ENCODE measurements around the gene KRT25. TPM values are rescaled to one million over a fixed set of nuclear protein-coding genes. Genes with fewer than 3 reads are reported as not detected.

Gene KRT25
- total RNA-seq, 1 donor from 2014 or later: not detected

Other genes with a start within 250 kb of the KRT25 start
- 0.32 and 0.33 TPM in 2 replicates for gene CCR7, start 189.9 kb downstream of the KRT25 start, total RNA-seq
- 205 and 240 TPM in 2 replicates for gene SMARCE1, start 107.5 kb downstream of the KRT25 start, total RNA-seq
- gene KRT222, start 90.2 kb downstream of the KRT25 start, total RNA-seq: 0.23 TPM in 1 of 2 replicates, not detected in the other
- not detected in 2 replicates for gene KRT24, start 51.6 kb downstream of the KRT25 start, total RNA-seq
- gene KRT26, start 16.9 kb upstream of the KRT25 start, total RNA-seq: not detected in 2 replicates
- not detected in 2 replicates for gene KRT27, start 27.2 kb upstream of the KRT25 start, total RNA-seq
- gene KRT28, start 44.6 kb upstream of the KRT25 start, total RNA-seq: not detected in 2 replicates
- 33.2 and 39.1 TPM in 2 replicates for gene KRT10, start 67.3 kb upstream of the KRT25 start, total RNA-seq
- gene KRT12, start 111.9 kb upstream of the KRT25 start, total RNA-seq: not detected in 2 replicates
- not detected in 2 replicates for gene KRT20, start 129.9 kb upstream of the KRT25 start, total RNA-seq
- gene KRT23, start 182.3 kb upstream of the KRT25 start, total RNA-seq: not detected in 2 replicates
- gene KRT39, start 211.6 kb upstream of the KRT25 start, total RNA-seq: not detected in 2 replicates
- gene KRT40, start 229.0 kb upstream of the KRT25 start, total RNA-seq: not detected in 2 replicates
- not detected in 2 replicates for gene KRTAP3-3, start 238.8 kb upstream of the KRT25 start, total RNA-seq
- gene KRTAP3-2, start 244.6 kb upstream of the KRT25 start, total RNA-seq: not detected in 2 replicates

Data from neural crest cell (in vitro differentiated cells).